Measurements from ENCODE around the gene ATF7IP2. TPM values are rescaled to one million over a fixed set of nuclear protein-coding genes. Genes with fewer than 3 reads are reported as not detected.

Gene ATF7IP2
- total RNA-seq, 2 experiments from 2014 or later, result 28.4 to 34.5 TPM

GRCh38 chr16:10518479-10519041 lies 132.7 kb downstream of the ATF7IP2 start:
- CTCF ChIA-PET (ENCODE audit: unreplicated experiment), result no interaction called here
- POLR2A ChIA-PET, result no interaction called here
- Histone ChIP-seq H3K79me2 (ENCODE audit: insufficient read depth, low read depth, low read length) (no peaks in the 10 kb centered on the region), H3K9me2 (ENCODE audit: insufficient read depth, low read length) (no peaks in the 10 kb centered on the region), H2AFZ (ENCODE audit: low read length) (no peak overlapping the region), H4K20me1 (ENCODE audit: insufficient read depth, low read length) (no peaks in the 10 kb centered on the region), H3K4me2 (ENCODE audit: low read length) (no peak overlapping the region), H3K36me3 (ENCODE audit: insufficient read depth, low read length) (no peaks in the 10 kb centered on the region), H3K4me1 (ENCODE audit: insufficient read depth, low read length, poor library complexity, severe bottlenecking) (no peaks in the 10 kb centered on the region), H3K27ac (ENCODE audit: low read depth, low read length, poor library complexity, severe bottlenecking) (no peak overlapping the region), H3K9me3 (ENCODE audit: low read length) (no peaks in the 10 kb centered on the region), H3K4me3 (ENCODE audit: low read depth, low read length, poor library complexity, severe bottlenecking) (no peak overlapping the region)
- no peak for DNase-seq (ENCODE audit: low spot score)
- intact Hi-C loops (cut with micrococcal nuclease; ENCODE audit: unreplicated experiment), result no loop called here
- BruUV-seq (replicated peaks), result no TSS peak
- TF ChIP-seq EZH2phosphoT487 (IDR thresholded peaks at IDR 0.05; ENCODE audit: borderline replicate concordance, low read depth, low read length) (no peak), CTCF (conservative IDR thresholded peaks at IDR 0.05; ENCODE audit: low read length) (no peak)

- no peaks in the 10 kb centered on the region for H4K20me1 ChIP-seq (ENCODE audit: insufficient read depth, low read length)
- CTCF ChIA-PET (ENCODE audit: unreplicated experiment), result no interaction called here
- no peaks in the 10 kb centered on the region for H3K36me3 ChIP-seq (ENCODE audit: insufficient read depth, low read length)
- H3K4me3 ChIP-seq (ENCODE audit: low read depth, low read length, poor library complexity, severe bottlenecking), result no peak overlapping the region
- H3K79me2 ChIP-seq (ENCODE audit: insufficient read depth, low read depth, low read length), result no peaks in the 10 kb centered on the region
- H3K4me2 ChIP-seq (ENCODE audit: low read length), result no peak overlapping the region
- no peak overlapping the region for H2AFZ ChIP-seq (ENCODE audit: low read length)
- no peaks in the 10 kb centered on the region for H3K4me1 ChIP-seq (ENCODE audit: insufficient read depth, low read length, poor library complexity, severe bottlenecking)
- no peaks in the 10 kb centered on the region for H3K9me2 ChIP-seq (ENCODE audit: insufficient read depth, low read length)
- POLR2A ChIA-PET, result no interaction called here
- no peak for TF ChIP-seq EZH2phosphoT487 (IDR thresholded peaks at IDR 0.05; ENCODE audit: borderline replicate concordance, low read depth, low read length)
- no peak for TF ChIP-seq CTCF (conservative IDR thresholded peaks at IDR 0.05; ENCODE audit: low read length)
- intact Hi-C loops (cut with micrococcal nuclease; ENCODE audit: unreplicated experiment), result no loop called here
- no peaks in the 10 kb centered on the region for H3K9me3 ChIP-seq (ENCODE audit: low read length)
- DNase-seq (ENCODE audit: low spot score), result no peak
- no peak overlapping the region for H3K27ac ChIP-seq (ENCODE audit: low read depth, low read length, poor library complexity, severe bottlenecking)
- no TSS peak for BruUV-seq (replicated peaks)
Observed at GRCh38 chr16:10519297-10519696, 133.4 kb downstream of the ATF7IP2 start.

- BruUV-seq (replicated peaks), result no TSS peak
- no peaks in the 10 kb centered on the region for H4K20me1 ChIP-seq (ENCODE audit: insufficient read depth, low read length)
- POLR2A ChIA-PET, result interaction anchor here (0.8 kb wide), 1 partner anchor 10 kb away, joined by 3 read pairs; no protein-coding TSS in a partner anchor
- no peak overlapping the region for H3K4me3 ChIP-seq (ENCODE audit: low read depth, low read length, poor library complexity, severe bottlenecking)
- H3K79me2 ChIP-seq (ENCODE audit: insufficient read depth, low read depth, low read length), result no peaks in the 10 kb centered on the region
- TF ChIP-seq CTCF (conservative IDR thresholded peaks at IDR 0.05; ENCODE audit: low read length) (no peak), EZH2phosphoT487 (IDR thresholded peaks at IDR 0.05; ENCODE audit: borderline replicate concordance, low read depth, low read length) (no peak)
- H3K36me3 ChIP-seq (ENCODE audit: insufficient read depth, low read length), result no peaks in the 10 kb centered on the region
- CTCF ChIA-PET (ENCODE audit: unreplicated experiment), result no interaction called here
- H3K9me3 ChIP-seq (ENCODE audit: low read length), result no peaks in the 10 kb centered on the region
- no peak for DNase-seq (ENCODE audit: low spot score)
- H3K27ac ChIP-seq (ENCODE audit: low read depth, low read length, poor library complexity, severe bottlenecking), result no peak overlapping the region
- H3K4me1 ChIP-seq (ENCODE audit: insufficient read depth, low read length, poor library complexity, severe bottlenecking), result no peaks in the 10 kb centered on the region
- no peak overlapping the region for H2AFZ ChIP-seq (ENCODE audit: low read length)
- no peaks in the 10 kb centered on the region for H3K9me2 ChIP-seq (ENCODE audit: insufficient read depth, low read length)
- no peak overlapping the region for H3K4me2 ChIP-seq (ENCODE audit: low read length)
- intact Hi-C loops (cut with micrococcal nuclease; ENCODE audit: unreplicated experiment), result loop anchor here (2.0 to 5.0 kb wide), 2 partner anchors 399 to 417 kb away; no protein-coding TSS in a partner anchor
Observed at GRCh38 chr16:10519929-10520868, 134.3 kb downstream of the ATF7IP2 start.
